ENCODE measurements around the gene CAD. TPM values are rescaled to one million over a fixed set of nuclear protein-coding genes. Genes with fewer than 3 reads are reported as not detected.

CAD gene
- total and polyA plus RNA-seq, 4 donors, result 6.3 to 23.2 (median 13.5) TPM

DNA sequence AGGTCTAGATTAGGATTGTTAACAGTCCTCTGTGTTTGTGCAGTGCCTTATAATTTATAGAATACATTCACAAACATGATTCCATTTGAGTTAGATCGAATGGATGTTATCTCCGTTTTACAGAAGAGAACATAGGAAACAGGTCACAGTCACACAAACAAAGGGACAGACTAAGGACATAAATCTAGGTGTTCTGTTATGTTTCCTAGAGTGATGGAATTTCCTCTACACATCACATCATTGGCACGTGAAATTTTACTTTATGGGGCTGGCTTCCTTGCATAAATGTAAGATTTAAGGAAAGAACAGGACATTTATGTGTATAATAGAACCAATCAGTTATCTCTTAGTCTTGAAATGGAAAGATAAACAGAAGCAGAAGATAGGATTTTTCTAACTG is 71.4 kb downstream of the CAD start:
- whole genome bisulfite sequencing, result 71% methylated on average over 3 of the region's 3 CpGs
- Histone ChIP-seq H3K4me3 (ENCODE audit: low read depth in 1 of 3, low read length in 3 of 3) (no peak overlapping the region), H3K9me3 (ENCODE audit: control insufficient read depth in 4 of 4, low read length in 3 of 4) (no peaks in the 10 kb centered on the region), H3K27me3 (ENCODE audit: control insufficient read depth in 4 of 4, insufficient read depth in 4 of 4, low read length in 3 of 4) (no peaks in the 10 kb centered on the region), H3K36me3 (ENCODE audit: control insufficient read depth in 4 of 4, insufficient read depth in 3 of 4, low read depth in 1 of 4, low read length in 3 of 4) (no peaks in the 10 kb centered on the region), H3K9ac (ENCODE audit: low read depth in 1 of 2, low read length in 2 of 2) (no peak overlapping the region), H3K4me1 (ENCODE audit: control insufficient read depth in 4 of 4, insufficient read depth in 4 of 4, low read length in 3 of 4) (peaks cover 2 to 10% (median 7%) of the 10 kb centered on the region in 4 donors), H3K27ac (ENCODE audit: low read depth in 1 of 2, low read length in 2 of 2) (no peak overlapping the region)
- no peak for TF ChIP-seq RAD21 (IDR thresholded peaks at IDR 0.05)
- TF ChIP-seq FOXA1 (IDR thresholded peaks at IDR 0.05), result no peak
- TF ChIP-seq SP1 (IDR thresholded peaks at IDR 0.05), result no peak
- TF ChIP-seq JUND (IDR thresholded peaks at IDR 0.05), result no peak
- TF ChIP-seq, protein P1, sequence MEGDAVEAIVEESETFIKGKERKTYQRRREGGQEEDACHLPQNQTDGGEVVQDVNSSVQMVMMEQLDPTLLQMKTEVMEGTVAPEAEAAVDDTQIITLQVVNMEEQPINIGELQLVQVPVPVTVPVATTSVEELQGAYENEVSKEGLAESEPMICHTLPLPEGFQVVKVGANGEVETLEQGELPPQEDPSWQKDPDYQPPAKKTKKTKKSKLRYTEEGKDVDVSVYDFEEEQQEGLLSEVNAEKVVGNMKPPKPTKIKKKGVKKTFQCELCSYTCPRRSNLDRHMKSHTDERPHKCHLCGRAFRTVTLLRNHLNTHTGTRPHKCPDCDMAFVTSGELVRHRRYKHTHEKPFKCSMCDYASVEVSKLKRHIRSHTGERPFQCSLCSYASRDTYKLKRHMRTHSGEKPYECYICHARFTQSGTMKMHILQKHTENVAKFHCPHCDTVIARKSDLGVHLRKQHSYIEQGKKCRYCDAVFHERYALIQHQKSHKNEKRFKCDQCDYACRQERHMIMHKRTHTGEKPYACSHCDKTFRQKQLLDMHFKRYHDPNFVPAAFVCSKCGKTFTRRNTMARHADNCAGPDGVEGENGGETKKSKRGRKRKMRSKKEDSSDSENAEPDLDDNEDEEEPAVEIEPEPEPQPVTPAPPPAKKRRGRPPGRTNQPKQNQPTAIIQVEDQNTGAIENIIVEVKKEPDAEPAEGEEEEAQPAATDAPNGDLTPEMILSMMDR (IDR thresholded peaks at IDR 0.05; ENCODE audit: low read depth, low read length, missing input control), result no peak
- TF ChIP-seq HNF4G (IDR thresholded peaks at IDR 0.05), result no peak
- TF ChIP-seq, protein P2, sequence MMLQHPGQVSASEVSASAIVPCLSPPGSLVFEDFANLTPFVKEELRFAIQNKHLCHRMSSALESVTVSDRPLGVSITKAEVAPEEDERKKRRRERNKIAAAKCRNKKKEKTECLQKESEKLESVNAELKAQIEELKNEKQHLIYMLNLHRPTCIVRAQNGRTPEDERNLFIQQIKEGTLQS (IDR thresholded peaks at IDR 0.05), result no peak
- no peak for TF ChIP-seq HNF4A (conservative IDR thresholded peaks at IDR 0.05)
- no peak for TF ChIP-seq EGR1 (IDR thresholded peaks at IDR 0.05; ENCODE audit: low read depth in 2 of 2)
- TF ChIP-seq NR2F2 (IDR thresholded peaks at IDR 0.05), result no peak
- TF ChIP-seq, protein P3, sequence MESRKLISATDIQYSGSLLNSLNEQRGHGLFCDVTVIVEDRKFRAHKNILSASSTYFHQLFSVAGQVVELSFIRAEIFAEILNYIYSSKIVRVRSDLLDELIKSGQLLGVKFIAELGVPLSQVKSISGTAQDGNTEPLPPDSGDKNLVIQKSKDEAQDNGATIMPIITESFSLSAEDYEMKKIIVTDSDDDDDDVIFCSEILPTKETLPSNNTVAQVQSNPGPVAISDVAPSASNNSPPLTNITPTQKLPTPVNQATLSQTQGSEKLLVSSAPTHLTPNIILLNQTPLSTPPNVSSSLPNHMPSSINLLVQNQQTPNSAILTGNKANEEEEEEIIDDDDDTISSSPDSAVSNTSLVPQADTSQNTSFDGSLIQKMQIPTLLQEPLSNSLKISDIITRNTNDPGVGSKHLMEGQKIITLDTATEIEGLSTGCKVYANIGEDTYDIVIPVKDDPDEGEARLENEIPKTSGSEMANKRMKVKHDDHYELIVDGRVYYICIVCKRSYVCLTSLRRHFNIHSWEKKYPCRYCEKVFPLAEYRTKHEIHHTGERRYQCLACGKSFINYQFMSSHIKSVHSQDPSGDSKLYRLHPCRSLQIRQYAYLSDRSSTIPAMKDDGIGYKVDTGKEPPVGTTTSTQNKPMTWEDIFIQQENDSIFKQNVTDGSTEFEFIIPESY (IDR thresholded peaks at IDR 0.05), result no peak
- no peak for TF ChIP-seq GABPA (IDR thresholded peaks at IDR 0.05 in 1 of 2, conservative IDR thresholded peaks at IDR 0.05 in 1 of 2)
- TF ChIP-seq RXRA (IDR thresholded peaks at IDR 0.05), result no peak
- TF ChIP-seq, protein P4, sequence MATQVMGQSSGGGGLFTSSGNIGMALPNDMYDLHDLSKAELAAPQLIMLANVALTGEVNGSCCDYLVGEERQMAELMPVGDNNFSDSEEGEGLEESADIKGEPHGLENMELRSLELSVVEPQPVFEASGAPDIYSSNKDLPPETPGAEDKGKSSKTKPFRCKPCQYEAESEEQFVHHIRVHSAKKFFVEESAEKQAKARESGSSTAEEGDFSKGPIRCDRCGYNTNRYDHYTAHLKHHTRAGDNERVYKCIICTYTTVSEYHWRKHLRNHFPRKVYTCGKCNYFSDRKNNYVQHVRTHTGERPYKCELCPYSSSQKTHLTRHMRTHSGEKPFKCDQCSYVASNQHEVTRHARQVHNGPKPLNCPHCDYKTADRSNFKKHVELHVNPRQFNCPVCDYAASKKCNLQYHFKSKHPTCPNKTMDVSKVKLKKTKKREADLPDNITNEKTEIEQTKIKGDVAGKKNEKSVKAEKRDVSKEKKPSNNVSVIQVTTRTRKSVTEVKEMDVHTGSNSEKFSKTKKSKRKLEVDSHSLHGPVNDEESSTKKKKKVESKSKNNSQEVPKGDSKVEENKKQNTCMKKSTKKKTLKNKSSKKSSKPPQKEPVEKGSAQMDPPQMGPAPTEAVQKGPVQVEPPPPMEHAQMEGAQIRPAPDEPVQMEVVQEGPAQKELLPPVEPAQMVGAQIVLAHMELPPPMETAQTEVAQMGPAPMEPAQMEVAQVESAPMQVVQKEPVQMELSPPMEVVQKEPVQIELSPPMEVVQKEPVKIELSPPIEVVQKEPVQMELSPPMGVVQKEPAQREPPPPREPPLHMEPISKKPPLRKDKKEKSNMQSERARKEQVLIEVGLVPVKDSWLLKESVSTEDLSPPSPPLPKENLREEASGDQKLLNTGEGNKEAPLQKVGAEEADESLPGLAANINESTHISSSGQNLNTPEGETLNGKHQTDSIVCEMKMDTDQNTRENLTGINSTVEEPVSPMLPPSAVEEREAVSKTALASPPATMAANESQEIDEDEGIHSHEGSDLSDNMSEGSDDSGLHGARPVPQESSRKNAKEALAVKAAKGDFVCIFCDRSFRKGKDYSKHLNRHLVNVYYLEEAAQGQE (IDR thresholded peaks at IDR 0.05), result no peak
- no peak for TF ChIP-seq YY1 (IDR thresholded peaks at IDR 0.05)
- no peak for TF ChIP-seq FOXA2 (IDR thresholded peaks at IDR 0.05)
- TF ChIP-seq TAF1 (conservative IDR thresholded peaks at IDR 0.05), result no peak
- DNase-seq (ENCODE audit: low spot score), result no peak

DNA sequence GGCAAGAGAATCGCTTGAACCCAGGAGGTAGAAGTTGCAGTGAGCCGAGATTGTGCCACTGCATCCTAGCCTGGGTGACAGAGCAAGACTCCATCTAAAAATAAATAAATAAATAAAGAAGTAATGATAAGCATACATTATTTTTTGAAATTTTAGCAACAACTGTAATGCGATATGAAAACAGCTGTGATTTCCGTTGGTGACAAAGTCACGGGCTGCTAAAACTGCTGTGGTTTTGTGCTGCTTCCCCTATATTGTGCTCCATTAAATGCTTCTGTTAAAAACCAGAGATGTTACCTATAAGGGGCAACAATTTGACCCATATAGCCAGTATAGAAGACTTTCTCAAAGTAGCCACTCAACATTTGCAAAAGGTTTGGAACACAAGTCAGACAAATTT is 73.4 kb downstream of the CAD start:
- DNase-seq (ENCODE audit: low spot score), result no peak
- no peaks in the 10 kb centered on the region for H3K36me3 ChIP-seq (ENCODE audit: control insufficient read depth in 4 of 4, insufficient read depth in 3 of 4, low read depth in 1 of 4, low read length in 3 of 4)
- no peaks in the 10 kb centered on the region for H3K27me3 ChIP-seq (ENCODE audit: control insufficient read depth in 4 of 4, insufficient read depth in 4 of 4, low read length in 3 of 4)
- no peak for TF ChIP-seq NR2F2 (IDR thresholded peaks at IDR 0.05)
- no peak for TF ChIP-seq JUND (IDR thresholded peaks at IDR 0.05)
- TF ChIP-seq HNF4A (conservative IDR thresholded peaks at IDR 0.05), result no peak
- TF ChIP-seq EGR1 (IDR thresholded peaks at IDR 0.05; ENCODE audit: low read depth in 2 of 2), result no peak
- TF ChIP-seq, protein P3 (IDR thresholded peaks at IDR 0.05), result no peak
- TF ChIP-seq, protein P5, sequence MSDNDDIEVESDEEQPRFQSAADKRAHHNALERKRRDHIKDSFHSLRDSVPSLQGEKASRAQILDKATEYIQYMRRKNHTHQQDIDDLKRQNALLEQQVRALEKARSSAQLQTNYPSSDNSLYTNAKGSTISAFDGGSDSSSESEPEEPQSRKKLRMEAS (IDR thresholded peaks at IDR 0.05), result no peak
- TF ChIP-seq FOXA2 (IDR thresholded peaks at IDR 0.05), result no peak
- no peak for TF ChIP-seq GABPA (IDR thresholded peaks at IDR 0.05 in 1 of 2, conservative IDR thresholded peaks at IDR 0.05 in 1 of 2)
- no peak for TF ChIP-seq FOXA1 (IDR thresholded peaks at IDR 0.05)
- no peak for TF ChIP-seq HNF4G (IDR thresholded peaks at IDR 0.05)
- TF ChIP-seq, protein P2 (IDR thresholded peaks at IDR 0.05), result no peak
- TF ChIP-seq, protein P4 (IDR thresholded peaks at IDR 0.05), result no peak
- H3K4me1 ChIP-seq (ENCODE audit: control insufficient read depth in 4 of 4, insufficient read depth in 4 of 4, low read length in 3 of 4), result peaks cover 2 to 11% (median 7%) of the 10 kb centered on the region in 4 donors
- no peak overlapping the region for H3K9ac ChIP-seq (ENCODE audit: low read depth in 1 of 2, low read length in 2 of 2)
- H3K4me3 ChIP-seq (ENCODE audit: low read depth in 1 of 3, low read length in 3 of 3), result no peak overlapping the region
- H3K9me3 ChIP-seq (ENCODE audit: control insufficient read depth in 4 of 4, low read length in 3 of 4), result no peaks in the 10 kb centered on the region
- WGBS, result 84% methylated on average over 5 of the region's 5 CpGs
- no peak overlapping the region for H3K27ac ChIP-seq (ENCODE audit: low read depth in 1 of 2, low read length in 2 of 2)

Data from liver (tissue), 9 donors.